Measurements from ENCODE around the gene DDX41.

DNA sequence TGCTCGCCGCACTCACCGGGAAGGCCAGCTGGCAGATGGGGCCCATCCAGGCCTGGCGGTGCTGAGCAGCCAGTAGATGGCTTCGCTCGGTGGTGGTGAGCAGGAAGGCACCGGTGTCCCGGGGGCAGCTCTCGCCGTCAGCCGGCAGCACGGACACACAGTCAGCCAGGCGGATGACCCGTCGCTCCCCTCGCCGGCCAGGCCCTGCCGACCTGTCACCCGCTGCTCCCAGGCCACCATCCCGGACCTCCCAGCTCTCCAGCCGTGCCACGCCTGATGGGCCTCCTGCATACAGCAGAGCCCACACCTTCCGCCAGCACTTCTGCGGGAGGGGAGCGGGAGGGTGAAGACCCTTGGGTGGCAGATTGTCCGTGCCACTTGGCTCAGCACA, 8.5 kb downstream of the DDX41 start:
- no peak for TF ChIP-seq CTCF (IDR thresholded peaks at IDR 0.05)
- TF ChIP-seq POLR2A (IDR thresholded peaks at IDR 0.05): no peak

All from heart left ventricle (tissue), 13 donors.